Measurements from ENCODE around the gene CD9. TPM values are rescaled to one million over a fixed set of nuclear protein-coding genes. Genes with fewer than 3 reads are reported as not detected.

The CD9 gene
- total and polyA plus RNA-seq, 2 donors (not counting 3 experiments of a cell fraction or from before 2014, with no cell fraction given) = 379 to 1,225 TPM

DNA sequence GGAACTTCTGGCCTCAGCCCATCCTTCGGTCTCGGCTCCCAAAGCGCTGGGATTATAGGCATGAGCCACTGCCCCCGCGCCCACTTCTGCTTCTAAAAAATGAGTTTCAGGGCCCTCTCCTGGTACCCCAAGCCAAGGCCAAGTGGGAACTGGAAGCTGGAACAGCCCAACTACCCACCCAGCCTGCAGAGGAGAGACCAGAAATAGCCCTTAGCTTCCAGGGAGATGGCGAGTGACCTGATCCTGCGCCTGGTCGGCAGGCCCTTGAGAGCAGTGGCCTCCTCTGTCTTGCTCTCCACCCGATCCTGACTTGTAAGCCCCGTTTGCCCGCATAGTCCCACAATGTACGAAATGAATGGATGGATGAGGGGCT, 79.0 kb downstream of the CD9 start:
- no peaks in the 10 kb centered on the region for H3K36me3 ChIP-seq (ENCODE audit: control insufficient read depth in 2 of 2, extremely low read depth in 1 of 2, insufficient read depth in 2 of 2, low read length in 2 of 2)
- H3K9me3 ChIP-seq (replicated peaks; ENCODE audit: control insufficient read depth, insufficient read depth, low read length) = no peaks in the 10 kb centered on the region
- no peak overlapping the region for H2AFZ ChIP-seq (ENCODE audit: low read depth, low read length)
- no peak for FAIRE-seq
- no peak overlapping the region for H3K4me3 ChIP-seq (replicated peaks in 1 of 3; ENCODE audit: insufficient read depth in 1 of 3, low read depth in 1 of 3, low read length in 3 of 3)
- H3K4me1 ChIP-seq (ENCODE audit: control insufficient read depth, extremely low read depth, insufficient read depth, low read length) = peaks cover 34% of the 10 kb centered on the region
- CTCF ChIA-PET = interaction anchor here (0.6 to 8.2 kb wide), 36 partner anchors 8 to 534 kb away, joined by 3 to 146 read pairs (median 5); partner anchors contain the start of genes CD9 and VWF
- no peaks in the 10 kb centered on the region for H3K79me2 ChIP-seq (ENCODE audit: control insufficient read depth, insufficient read depth, low read length)
- TF ChIP-seq, protein P1, sequence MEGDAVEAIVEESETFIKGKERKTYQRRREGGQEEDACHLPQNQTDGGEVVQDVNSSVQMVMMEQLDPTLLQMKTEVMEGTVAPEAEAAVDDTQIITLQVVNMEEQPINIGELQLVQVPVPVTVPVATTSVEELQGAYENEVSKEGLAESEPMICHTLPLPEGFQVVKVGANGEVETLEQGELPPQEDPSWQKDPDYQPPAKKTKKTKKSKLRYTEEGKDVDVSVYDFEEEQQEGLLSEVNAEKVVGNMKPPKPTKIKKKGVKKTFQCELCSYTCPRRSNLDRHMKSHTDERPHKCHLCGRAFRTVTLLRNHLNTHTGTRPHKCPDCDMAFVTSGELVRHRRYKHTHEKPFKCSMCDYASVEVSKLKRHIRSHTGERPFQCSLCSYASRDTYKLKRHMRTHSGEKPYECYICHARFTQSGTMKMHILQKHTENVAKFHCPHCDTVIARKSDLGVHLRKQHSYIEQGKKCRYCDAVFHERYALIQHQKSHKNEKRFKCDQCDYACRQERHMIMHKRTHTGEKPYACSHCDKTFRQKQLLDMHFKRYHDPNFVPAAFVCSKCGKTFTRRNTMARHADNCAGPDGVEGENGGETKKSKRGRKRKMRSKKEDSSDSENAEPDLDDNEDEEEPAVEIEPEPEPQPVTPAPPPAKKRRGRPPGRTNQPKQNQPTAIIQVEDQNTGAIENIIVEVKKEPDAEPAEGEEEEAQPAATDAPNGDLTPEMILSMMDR (IDR thresholded peaks at IDR 0.05; ENCODE audit: extremely low read depth in 1 of 2, insufficient read depth in 1 of 2, low read depth in 1 of 2, low read length in 2 of 2) = no peak
- TF ChIP-seq MYC (IDR thresholded peaks at IDR 0.05; ENCODE audit: low read depth, low read length) (no peak), POLR2A (IDR thresholded peaks at IDR 0.05; ENCODE audit: low read depth, low read length) (no peak), JUN (IDR thresholded peaks at IDR 0.05; ENCODE audit: borderline replicate concordance, insufficient read depth, insufficient read length, low read depth) (no peak), EZH2 (IDR thresholded peaks at IDR 0.05; ENCODE audit: borderline replicate concordance, low read depth, low read length, severe bottlenecking) (no peak), GATA2 (IDR thresholded peaks at IDR 0.05; ENCODE audit: insufficient read depth, insufficient read length, low read depth, low read length) (no peak), POLR2AphosphoS5 (IDR thresholded peaks at IDR 0.05; ENCODE audit: insufficient read depth, low read depth, low read length) (no peak), FOS (IDR thresholded peaks at IDR 0.05; ENCODE audit: borderline replicate concordance, insufficient read depth, low read length) (no peak)
- TF ChIP-seq, protein P2, sequence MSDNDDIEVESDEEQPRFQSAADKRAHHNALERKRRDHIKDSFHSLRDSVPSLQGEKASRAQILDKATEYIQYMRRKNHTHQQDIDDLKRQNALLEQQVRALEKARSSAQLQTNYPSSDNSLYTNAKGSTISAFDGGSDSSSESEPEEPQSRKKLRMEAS (IDR thresholded peaks at IDR 0.05; ENCODE audit: insufficient read depth, insufficient read length) = no peak
- no TSS peak for BruUV-seq (replicated peaks)
- H3K27ac ChIP-seq (ENCODE audit: insufficient read depth, low read depth, low read length) = peak overlapping the region; percentile 54
- dilution Hi-C loops (cut with MboI; ENCODE audit: extremely low pct_ligation_motif_present, low sequenced_read_pairs) (no loop called here), intact Hi-C loops (cut with micrococcal nuclease) (loop anchor here (2.0 to 5.0 kb wide), 2 partner anchors 47 to 212 kb away; no protein-coding TSS in a partner anchor)
- POLR2A ChIA-PET = interaction anchor here (1.0 to 1.3 kb wide), 3 partner anchors 78 to 108 kb away, joined by 3 to 5 read pairs (median 4); no protein-coding TSS in a partner anchor
- no peak for DNase-seq (ENCODE audit: low read depth, low spot score)
- H3K27me3 ChIP-seq (ENCODE audit: control insufficient read depth in 2 of 2, insufficient read depth in 2 of 2, low read length in 2 of 2) = no peaks in the 10 kb centered on the region
- H3K4me2 ChIP-seq (ENCODE audit: insufficient read depth, low read length) = no peak overlapping the region
- H3K9ac ChIP-seq (replicated peaks; ENCODE audit: extremely low read depth, insufficient read depth, low read length) = no peak overlapping the region
- no peaks in the 10 kb centered on the region for H3K9me1 ChIP-seq (replicated peaks; ENCODE audit: control insufficient read depth, extremely low read depth, insufficient read depth, low read length)
- no peaks in the 10 kb centered on the region for H4K20me1 ChIP-seq (replicated peaks; ENCODE audit: control insufficient read depth, extremely low read depth, insufficient read depth, low read length)
